Dedifferentiated amniotic fluid mesenchymal stem cell (primary cell): Measurements from ENCODE around the gene MIXL1.
A peak's percentile ranks its signal among the peaks of the same experiment; 100 is the strongest.
"Not testable (repeated sequence)": the region's sequence is repeated elsewhere in the genome, so short reads cannot be mapped to it uniquely, and the experiment has no call there.

ENCODE experiments used
- DNase-seq: peaks from one replicate; pipeline ENCODE4 v3.0.0-alpha.2; 2016; ENCODE audit errors: extremely low spot score

Gene MIXL1

GRCh38 chr1:226215239-226215638, 8.2 kb upstream of the MIXL1 start:
- no peak for DNase-seq

GRCh38 chr1:226216056-226216455, 7.4 kb upstream of the MIXL1 start:
- DNase-seq = no peak

- no peak for DNase-seq
Observed at GRCh38 chr1:226217273-226217672, 6.2 kb upstream of the MIXL1 start.

- no peak for DNase-seq
Observed at GRCh38 chr1:226220473-226221189, 2.8 kb upstream of the MIXL1 start.

GRCh38 chr1:226222686-226223085, 778 bp upstream of the MIXL1 start:
- DNase-seq = no peak

GRCh38 chr1:226223786-226224244, 351 bp downstream of the MIXL1 start:
- DNase-seq = no peak

GRCh38 chr1:226226601-226227000, 3.1 kb downstream of the MIXL1 start:
- DNase-seq = no peak

GRCh38 chr1:226233293-226233692, 9.8 kb downstream of the MIXL1 start:
- DNase-seq = no peak

GRCh38 chr1:226233806-226234205, 10.3 kb downstream of the MIXL1 start:
- no peak for DNase-seq

- DNase-seq = no peak
Observed at GRCh38 chr1:226236826-226237225, 13.4 kb downstream of the MIXL1 start.

GRCh38 chr1:226239421-226239820, 16.0 kb downstream of the MIXL1 start:
- no peak for DNase-seq

- peak; percentile 61 for DNase-seq
Observed at GRCh38 chr1:226248091-226248490, 24.6 kb downstream of the MIXL1 start.

GRCh38 chr1:226248796-226249195, 25.3 kb downstream of the MIXL1 start:
- DNase-seq = no peak

- DNase-seq = no peak
Observed at GRCh38 chr1:226250511-226250910, 27.0 kb downstream of the MIXL1 start.

- DNase-seq = not testable (repeated sequence)
Observed at GRCh38 chr1:226252841-226253240, 29.4 kb downstream of the MIXL1 start.

GRCh38 chr1:226253933-226254332, 30.5 kb downstream of the MIXL1 start:
- DNase-seq = no peak

GRCh38 chr1:226255380-226255779, 31.9 kb downstream of the MIXL1 start:
- no peak for DNase-seq

- no peak for DNase-seq
Observed at GRCh38 chr1:226261818-226262217, 38.4 kb downstream of the MIXL1 start.

GRCh38 chr1:226268421-226269124, 45.1 kb downstream of the MIXL1 start:
- peak; percentile 15 for DNase-seq

GRCh38 chr1:226272233-226272902, 48.9 kb downstream of the MIXL1 start:
- DNase-seq = not testable (repeated sequence)

GRCh38 chr1:226274138-226274537, 50.7 kb downstream of the MIXL1 start:
- no peak for DNase-seq

- DNase-seq = no peak
Observed at GRCh38 chr1:226276077-226276682, 52.7 kb downstream of the MIXL1 start.
